CD1c-positive myeloid dendritic cell (primary cell): ENCODE measurements around the gene OARD1.
"Not testable (repeated sequence)": the region's sequence is repeated elsewhere in the genome, so short reads cannot be mapped to it uniquely, and the experiment has no call there.

Source experiments
- DNase-seq: peaks from one replicate; pipeline ENCODE4 v3.0.0-alpha.2; 2016; ENCODE audit errors: extremely low spot score

The OARD1 gene

DNA sequence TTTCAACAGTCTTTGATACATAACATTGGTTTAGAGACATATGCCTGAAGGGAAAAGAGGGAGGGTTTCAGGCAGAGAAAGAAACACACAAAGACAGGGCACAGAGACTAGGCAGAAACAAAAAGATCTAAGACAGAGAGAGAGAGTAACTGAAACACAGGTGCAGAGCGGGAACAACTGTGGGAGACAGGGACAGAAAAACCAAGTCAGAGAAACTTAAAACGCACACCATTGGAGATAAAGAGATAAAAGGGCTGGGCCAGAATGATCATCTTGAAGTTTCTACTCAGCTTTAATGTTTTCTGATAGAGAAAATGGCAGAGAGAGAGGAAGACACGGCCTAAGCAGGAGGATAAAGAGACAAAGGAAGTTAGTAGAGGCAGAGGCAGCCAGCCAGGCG is 44.9 kb downstream of the OARD1 start:
- DNase-seq, result no peak

DNA sequence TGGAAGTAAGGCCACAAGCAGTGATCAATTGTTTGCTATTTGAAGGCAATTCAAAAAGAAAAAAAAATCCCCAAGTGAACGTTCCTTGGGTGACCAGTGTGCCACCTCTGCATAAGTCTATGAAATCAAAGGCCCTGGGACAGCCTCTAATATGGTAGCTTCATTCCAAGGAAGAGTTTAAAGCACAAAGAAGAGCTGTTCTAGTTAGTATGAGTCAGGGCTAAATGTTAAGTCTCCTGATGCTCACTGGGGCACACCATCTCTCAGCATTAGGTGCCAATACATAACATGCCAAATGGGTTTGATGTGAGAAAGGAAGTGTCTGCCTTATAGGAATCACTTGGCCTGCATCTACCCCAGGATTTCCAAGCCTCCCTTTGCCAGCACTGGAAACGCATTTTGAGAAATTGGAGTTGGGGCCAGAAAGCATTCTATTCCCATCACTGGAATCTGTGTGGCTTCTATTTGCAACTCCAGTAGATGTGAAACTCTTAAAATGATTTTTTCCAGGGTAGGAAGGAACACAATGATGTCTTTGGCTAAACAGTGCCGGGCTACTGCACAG is 46.1 kb downstream of the OARD1 start:
- no peak for DNase-seq

DNA sequence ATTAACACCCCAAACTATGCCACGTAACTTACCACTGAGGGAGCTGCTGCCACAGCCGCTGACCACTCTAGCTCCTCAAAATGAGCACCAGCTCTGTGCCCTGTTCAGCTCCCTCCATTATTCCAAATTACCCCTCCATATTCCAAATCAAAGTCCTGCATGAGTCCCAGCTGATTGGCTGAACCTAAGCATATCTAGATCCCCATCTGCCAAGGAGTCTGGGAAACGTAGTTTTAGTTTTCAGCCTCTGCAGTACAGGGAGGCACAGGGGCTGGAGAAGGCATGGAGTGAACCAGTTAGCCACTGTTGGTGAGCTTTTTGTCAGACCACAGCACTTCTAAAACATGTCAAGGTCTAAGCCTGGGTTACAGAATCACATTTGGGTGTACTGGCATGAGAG is 49.0 kb downstream of the OARD1 start:
- DNase-seq, result no peak

DNA sequence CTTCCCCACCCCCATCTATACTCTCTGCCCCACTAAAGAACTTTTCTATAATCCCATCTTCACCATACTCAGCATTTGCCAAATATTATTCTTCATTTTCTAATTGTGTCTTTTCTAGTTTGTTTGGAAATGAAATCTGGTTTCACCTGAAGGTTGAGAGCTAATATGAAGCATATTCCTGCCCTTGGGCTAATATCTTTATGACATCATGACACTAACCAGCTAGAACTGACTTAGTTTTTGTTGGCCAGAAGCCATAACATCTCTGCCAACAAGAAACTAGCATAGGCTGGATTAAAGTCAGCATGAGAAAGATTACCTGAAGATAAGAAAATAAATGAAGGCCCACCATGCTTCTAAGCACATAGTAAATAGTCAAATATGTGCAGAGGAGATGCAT is 49.9 kb downstream of the OARD1 start:
- DNase-seq, result no peak

DNA sequence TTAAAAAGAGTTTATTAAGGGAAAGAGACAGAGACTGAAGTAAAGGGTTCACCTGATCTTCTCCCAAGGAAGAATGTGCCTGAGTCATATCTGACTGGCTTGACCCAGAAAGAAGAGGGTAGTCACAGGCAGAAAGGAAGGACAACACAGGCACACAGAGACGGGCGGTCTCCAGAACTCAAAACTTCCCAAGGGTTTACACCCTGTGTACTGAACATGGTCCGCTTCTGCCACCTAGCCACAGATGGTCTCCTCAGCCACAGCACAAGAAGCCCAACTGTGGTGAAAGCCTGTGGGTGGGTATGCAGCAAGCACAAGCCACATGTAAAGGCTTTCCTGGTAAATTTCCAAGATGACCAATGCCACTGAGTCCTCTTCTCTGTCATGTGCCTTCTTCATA is 50.3 kb downstream of the OARD1 start:
- no peak for DNase-seq

DNA sequence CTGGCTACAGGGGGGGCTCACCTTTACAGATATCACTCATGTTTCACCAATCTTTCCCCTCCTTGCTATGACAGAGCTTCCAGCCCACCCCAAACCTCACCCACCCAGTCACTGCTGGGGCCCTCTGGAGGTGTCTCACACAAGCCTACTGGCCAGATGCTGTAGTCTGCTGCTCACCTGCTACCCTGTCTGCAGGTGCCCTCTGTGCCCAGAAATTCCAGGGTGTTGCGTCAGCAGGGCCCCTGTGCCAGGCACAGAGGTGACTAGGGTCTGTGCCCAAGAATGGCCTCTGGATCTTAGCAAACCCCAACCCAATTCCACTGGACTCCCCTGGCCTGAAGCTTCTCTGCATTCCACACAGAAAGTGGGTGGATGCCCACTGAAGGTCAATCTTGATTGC is 54.5 kb downstream of the OARD1 start:
- no peak for DNase-seq

DNA sequence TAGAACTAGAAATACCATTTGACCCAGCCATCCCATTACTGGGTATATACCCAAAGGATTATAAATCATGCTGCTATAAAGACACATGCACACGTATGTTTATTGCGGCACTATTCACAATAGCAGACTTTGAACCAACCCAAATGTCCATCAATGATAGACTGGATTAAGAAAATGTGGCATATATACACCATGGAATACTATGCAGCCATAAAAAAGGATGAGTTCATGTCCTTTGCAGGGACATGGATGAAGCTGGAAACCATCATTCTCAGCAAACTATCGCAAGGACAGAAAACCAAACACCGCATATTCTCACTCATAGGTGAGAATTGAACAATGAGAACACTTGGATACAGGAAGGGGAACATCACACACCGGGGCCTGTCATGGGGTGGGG is 56.3 kb downstream of the OARD1 start:
- DNase-seq, result not testable (repeated sequence)

DNA sequence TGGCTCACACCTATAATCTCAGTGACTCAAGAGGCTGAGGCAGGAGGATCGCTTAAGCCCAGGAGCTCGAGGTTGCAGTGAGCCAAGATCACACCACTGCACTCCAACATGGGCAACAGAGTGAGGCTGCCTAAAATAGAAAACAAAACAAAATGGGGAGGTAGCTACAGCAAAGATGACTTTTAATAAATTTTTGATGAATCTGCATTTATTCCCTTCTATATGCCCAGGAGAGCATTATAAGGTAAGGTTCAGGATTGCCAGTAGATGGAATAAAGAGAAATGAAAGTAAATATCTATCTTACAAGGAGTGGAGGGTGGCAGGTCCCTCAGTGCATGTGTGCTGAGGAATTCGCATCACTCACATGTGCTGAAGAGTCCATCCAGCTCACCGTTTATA is 57.4 kb downstream of the OARD1 start:
- no peak for DNase-seq
